K562 (cell line): ENCODE results near the gene MEF2C. TPM values are rescaled to one million over a fixed set of nuclear protein-coding genes. Genes with fewer than 3 reads are reported as not detected.
A peak's percentile ranks its signal among the peaks of the same experiment; 100 is the strongest.

Source experiments
- ATF3 ChIP-seq, 2 experiments: fragments of 450-650 bp in 1 of 2; sonication (generic) in 1 of 2; formaldehyde crosslinking in 1 of 2; IDR thresholded peaks in 1 of 2; conservative IDR thresholded peaks in 1 of 2; 2 replicates each; pipeline versions ENCODE4 v1.6.1 to v1.8.1; 2016 to 2023; ENCODE audit warnings: mild to moderate bottlenecking in 2 of 2, moderate library complexity in 2 of 2, inconsistent platforms in 1 of 2, missing genetic modification reagents in 1 of 2
- CHAMP1 ChIP-seq: fragments of 450-650 bp; IDR thresholded peaks from 2 replicates; pipeline ENCODE4 v1.6.1; 2016; ENCODE audit warnings: mild to moderate bottlenecking
- CTCF ChIP-seq, 3 experiments: IDR thresholded peaks in 2 of 3; conservative IDR thresholded peaks in 1 of 3; 2 replicates each; pipeline ENCODE4 v1.5.1; 2011 to 2012; ENCODE audit warnings: low read length in 3 of 3, mild to moderate bottlenecking in 3 of 3, control low read depth in 2 of 3, improper control_type of control experiment in 1 of 3, inconsistent platforms in 1 of 3, low read depth in 1 of 3, mixed read lengths in 1 of 3, moderate library complexity in 1 of 3; ENCODE audit not compliant: insufficient read depth in 2 of 3
- DLX4 ChIP-seq: fragments of 250-450 bp; sonication (Bioruptor Pico); IDR thresholded peaks from 2 replicates; pipeline ENCODE4 v1.6.1; 2021; ENCODE audit warnings: mild to moderate bottlenecking
- ELK1 ChIP-seq: sonication (generic); formaldehyde crosslinking; IDR thresholded peaks from 2 replicates; pipeline ENCODE4 v1.8.1; 2022; ENCODE audit warnings: missing genetic modification reagents
- ELK3 ChIP-seq: fragments of 450-650 bp; formaldehyde crosslinking; IDR thresholded peaks from 2 replicates; pipeline ENCODE4 v1.4.0; 2020; ENCODE audit warnings: mild to moderate bottlenecking
- FOXA3 ChIP-seq, 2 experiments: fragments of 450-650 bp in 1 of 2; sonication (generic) in 1 of 2; formaldehyde crosslinking; IDR thresholded peaks in 1 of 2; conservative IDR thresholded peaks in 1 of 2; 2 replicates each; pipeline versions ENCODE4 v1.4.0 to v1.8.0; 2020 to 2022; ENCODE audit warnings: mild to moderate bottlenecking in 2 of 2, missing genetic modification reagents in 1 of 2
- MEF2D ChIP-seq: conservative IDR thresholded peaks from 2 replicates; pipeline ENCODE4 v1.6.1; 2016; ENCODE audit warnings: low read depth, missing genetic modification characterization, missing compliant biosample characterization
- SIN3A ChIP-seq, 2 experiments: fragments of 150-350 bp in 1 of 2; IDR thresholded peaks; 2 replicates each; pipeline ENCODE4 v1.6.1; 2011 to 2016; ENCODE audit warnings: borderline replicate concordance in 2 of 2, low read depth in 2 of 2, low read length in 2 of 2, mild to moderate bottlenecking in 2 of 2, moderate library complexity in 2 of 2; ENCODE audit not compliant: control insufficient read depth in 1 of 2
- ZHX1 ChIP-seq: fragments of 150-350 bp; conservative IDR thresholded peaks from 2 replicates; pipeline ENCODE4 v1.6.1; 2014; ENCODE audit warnings: low read length
- polyA plus RNA-seq, 8 experiments: library from polyadenylated mRNA; depleted of rRNA in 4 of 8; stranded (reverse) in 5 of 8; unstranded in 3 of 8; fragments of >200 nt; fragmentation: Nextera tagmentation in 2 of 8; fragmentation: Illumina TruSeq in 1 of 8; extraction: Ambion mirVana in 2 of 8; extraction: Trizol in 1 of 8; gene quantifications; 2 replicates each; pipeline versions ENCODE4 v1.2.1 to v1.2.3, GENCODE V29; 2011 to 2014; ENCODE audit warnings: inconsistent platforms in 1 of 8, missing spikeins in 1 of 8
- total RNA-seq, 7 experiments: library from RNA; depleted of rRNA in 6 of 7; stranded (reverse); fragments of >200 nt in 6 of 7; fragmentation: Illumina TruSeq in 2 of 7; extraction: Trizol in 2 of 7; gene quantifications; 2 replicates each; pipeline versions ENCODE4 v1.2.1 to v1.2.3, GENCODE V29; 2011 to 2021; ENCODE audit warnings: low replicate concordance in 1 of 7

MEF2C gene
- total and polyA plus RNA-seq, 9 of the 15 experiments (the other 6 are each of a cell fraction or from before 2014, with no cell fraction given): 25.1 to 67.8 (median 58.3) TPM

GRCh38 chr5:88680253-88681132 lies 202.5 kb downstream of the MEF2C start (continued):
- TF ChIP-seq ZHX1 (no peak), ELK3 (CRISPR knock-in tag) (no peak), SIN3A (IDR thresholded peaks at IDR 0.05; ENCODE audit: borderline replicate concordance in 2 of 2, control insufficient read depth in 1 of 2, low read depth in 2 of 2, low read length in 2 of 2) (no peak), MEF2D (tag) (no peak), CHAMP1 (no peak), CTCF (IDR thresholded peaks at IDR 0.05 in 2 of 3, conservative IDR thresholded peaks at IDR 0.05 in 1 of 3; ENCODE audit: insufficient read depth in 2 of 3, low read depth in 1 of 3, low read length in 3 of 3) (peak; percentile 78 to 90 (median 83)), ELK1 (CRISPR knock-in tag) (no peak), FOXA3 (CRISPR knock-in tag; conservative IDR thresholded peaks at IDR 0.05 in 1 of 2, IDR thresholded peaks at IDR 0.05 in 1 of 2) (no peak), DLX4 (CRISPR knock-in tag) (no peak), ATF3 (IDR thresholded peaks at IDR 0.05) (no peak), ATF3 (CRISPR knock-in tag; conservative IDR thresholded peaks at IDR 0.05) (no peak)
